Type B pancreatic cell (in vitro differentiated cells): Measurements from ENCODE around the gene UBE3C. TPM values are rescaled to one million over a fixed set of nuclear protein-coding genes. Genes with fewer than 3 reads are reported as not detected.

Experiments used
- DNase-seq: peaks from one replicate; pipeline ENCODE4 v3.0.0; 2021; ENCODE audit warnings: mixed read lengths; ENCODE audit not compliant: unreplicated experiment; ENCODE audit errors: extremely low spot score
- H3K27ac Mint-ChIP-seq: 2 replicates; pipeline ENCODE4 v1.8.0; 2021; ENCODE audit warnings: mild to moderate bottlenecking, mixed read lengths
- H3K27me3 Mint-ChIP-seq: 2 replicates; pipeline ENCODE4 v1.8.0; 2021; ENCODE audit warnings: mixed read lengths
- H3K36me3 Mint-ChIP-seq: 2 replicates; pipeline ENCODE4 v1.8.0; 2021; ENCODE audit warnings: mixed read lengths
- H3K4me1 Mint-ChIP-seq: one replicate; pipeline ENCODE4 v1.8.0; 2021; ENCODE audit warnings: mixed read lengths; ENCODE audit not compliant: unreplicated experiment
- H3K4me3 Mint-ChIP-seq: 2 replicates; pipeline ENCODE4 v1.8.0; 2021; ENCODE audit warnings: mild to moderate bottlenecking, mixed read lengths
- H3K9me3 Mint-ChIP-seq: 2 replicates; pipeline ENCODE4 v1.8.0; 2021; ENCODE audit warnings: mixed read lengths
- CTCF ChIP-seq: fragments of 200-600 bp; sonication (generic); conservative IDR thresholded peaks from 2 replicates; pipeline ENCODE4 v1.5.0; 2021; ENCODE audit warnings: antibody characterized with exemption, mild to moderate bottlenecking
- total RNA-seq: library from RNA; stranded (reverse); gene quantifications from 2 replicates; pipeline ENCODE4 v1.2.1, GENCODE V29; 2021; ENCODE audit warnings: low replicate concordance

UBE3C gene
- total RNA-seq, 1 donor from 2014 or later: 51.6 TPM

- H3K27ac Mint-ChIP-seq: peak overlapping the region; percentile 64
- H3K27me3 Mint-ChIP-seq: no peaks in the 10 kb centered on the region
- no peaks in the 10 kb centered on the region for H3K9me3 Mint-ChIP-seq
- H3K4me1 Mint-ChIP-seq: peaks cover 5% of the 10 kb centered on the region
- H3K36me3 Mint-ChIP-seq: no peaks in the 10 kb centered on the region
- H3K4me3 Mint-ChIP-seq: no peak overlapping the region
- DNase-seq: no peak
- TF ChIP-seq CTCF: no peak
These were observed 154.7 kb downstream of the UBE3C start for GRCh38 chr7:157293413-157293788.

DNA sequence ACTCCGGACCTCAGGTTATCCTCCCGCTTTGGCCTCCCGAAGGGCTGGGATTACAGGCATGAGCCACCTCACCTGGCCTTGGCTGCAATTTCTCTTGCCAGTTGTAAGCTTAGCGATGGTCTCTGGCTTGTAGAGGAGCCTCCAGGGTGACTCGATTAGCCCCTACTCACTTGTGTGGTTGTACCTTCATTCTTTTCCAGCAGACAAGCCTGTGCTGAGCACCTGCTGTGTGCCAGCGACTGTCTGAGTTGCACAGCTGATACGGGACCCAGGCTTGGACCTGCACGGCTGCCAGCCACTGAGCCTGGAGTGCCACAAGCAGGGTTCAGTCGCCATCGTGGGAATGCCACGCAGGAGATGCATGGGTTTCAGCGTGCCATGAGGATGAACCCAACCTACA is 156.0 kb downstream of the UBE3C start:
- DNase-seq: no peak
- Mint-ChIP-seq H3K27ac (no peak overlapping the region), H3K36me3 (no peaks in the 10 kb centered on the region), H3K4me3 (no peak overlapping the region), H3K4me1 (peaks cover 5% of the 10 kb centered on the region), H3K9me3 (no peaks in the 10 kb centered on the region), H3K27me3 (no peaks in the 10 kb centered on the region)
- TF ChIP-seq CTCF: no peak

GRCh38 chr7:157295338-157295737 is 156.6 kb downstream of the UBE3C start:
- no peaks in the 10 kb centered on the region for H3K27me3 Mint-ChIP-seq
- peaks cover 5% of the 10 kb centered on the region for H3K4me1 Mint-ChIP-seq
- TF ChIP-seq CTCF: no peak
- H3K36me3 Mint-ChIP-seq: no peaks in the 10 kb centered on the region
- no peak overlapping the region for H3K4me3 Mint-ChIP-seq
- H3K9me3 Mint-ChIP-seq: no peaks in the 10 kb centered on the region
- H3K27ac Mint-ChIP-seq: no peak overlapping the region
- no peak for DNase-seq

DNA sequence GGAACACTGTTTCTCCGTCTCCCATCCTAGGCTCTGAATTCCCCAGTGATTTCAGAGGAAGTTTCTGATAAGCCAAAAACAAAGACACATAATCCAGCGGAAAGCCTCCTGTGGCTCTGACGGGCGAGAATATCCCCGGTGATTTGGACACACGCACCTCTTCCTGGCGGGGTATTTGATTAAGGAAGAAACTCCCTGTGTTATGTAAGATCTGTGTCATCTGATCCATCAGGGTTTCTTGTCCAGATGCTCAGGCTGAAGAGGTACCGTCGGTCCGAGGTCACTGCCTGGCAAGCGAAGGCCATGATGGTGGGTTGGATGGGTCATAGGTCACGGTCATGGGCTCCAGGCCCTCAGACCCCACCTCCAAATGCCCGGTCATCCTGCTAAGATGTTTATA is 158.5 kb downstream of the UBE3C start:
- Mint-ChIP-seq H3K4me1 (peaks cover 3% of the 10 kb centered on the region), H3K27me3 (no peaks in the 10 kb centered on the region), H3K27ac (no peak overlapping the region)

GRCh38 chr7:157299317-157299612 is 160.5 kb downstream of the UBE3C start:
- no peak for TF ChIP-seq CTCF
- no peak overlapping the region for H3K4me3 Mint-ChIP-seq
- H3K36me3 Mint-ChIP-seq: no peaks in the 10 kb centered on the region
- no peaks in the 10 kb centered on the region for H3K9me3 Mint-ChIP-seq
- no peaks in the 10 kb centered on the region for H3K4me1 Mint-ChIP-seq
- H3K27me3 Mint-ChIP-seq: no peaks in the 10 kb centered on the region
- H3K27ac Mint-ChIP-seq: no peak overlapping the region
- DNase-seq: no peak

More for the DNA sequence above, 158.5 kb downstream of the UBE3C start:
- no peak for DNase-seq
- TF ChIP-seq CTCF: no peak
- no peaks in the 10 kb centered on the region for H3K36me3 Mint-ChIP-seq
- H3K9me3 Mint-ChIP-seq: no peaks in the 10 kb centered on the region
- no peak overlapping the region for H3K4me3 Mint-ChIP-seq
